Naive thymus-derived CD8-positive, alpha-beta T cell (primary cell): ENCODE results near the gene HBQ1. TPM values are rescaled to one million over a fixed set of nuclear protein-coding genes. Genes with fewer than 3 reads are reported as not detected.
"Not testable (repeated sequence)": the region's sequence is repeated elsewhere in the genome, so short reads cannot be mapped to it uniquely, and the experiment has no call there.

Experiments
- ATAC-seq, 2 donors: fragments of 150-1000 bp; cut with Tn5 transposase in 1 of 2; sonication (Bioruptor Pico), chemical (Tn5 transposase) in 1 of 2; 1 replicate in 1 of 2; 2 replicates in 1 of 2; pipeline ENCODE4 v1.10.0; 2021; ENCODE audit warnings: mild to moderate bottlenecking in 2 of 2, moderate library complexity in 2 of 2
- POLR2A ChIA-PET: fragments of 350-600 bp; sonication (Branson Sonifier 250); formaldehyde crosslinking; loops from one replicate; lab custom pipeline; 2021; ENCODE audit warnings: antibody characterized with exemption; lab: Charles Lee
- DNase-seq, 10 donors: peaks; one replicate each; pipeline versions ENCODE4 v3.0.0 to v3.0.0-alpha.2; 2020 to 2022
- H3K27ac Mint-ChIP-seq, 10 donors: one replicate each; pipeline ENCODE4 v1.8.0; 2020 to 2022; ENCODE audit warnings: mild to moderate bottlenecking in 10 of 10, mixed read lengths in 10 of 10, moderate library complexity in 4 of 10, inconsistent platforms in 1 of 10
- H3K27me3 Mint-ChIP-seq, 5 donors: one replicate each; pipeline ENCODE4 v1.8.0; 2021 to 2022; ENCODE audit warnings: mixed read lengths in 5 of 5
- H3K36me3 Mint-ChIP-seq, 3 donors: one replicate each; pipeline ENCODE4 v1.8.0; 2020 to 2022; ENCODE audit warnings: mixed read lengths in 3 of 3, mild to moderate bottlenecking in 2 of 3, inconsistent platforms in 1 of 3
- H3K4me1 Mint-ChIP-seq, 4 donors: one replicate each; pipeline ENCODE4 v1.8.0; 2021 to 2022; ENCODE audit warnings: mixed read lengths in 4 of 4
- H3K4me3 Mint-ChIP-seq, 10 donors: one replicate each; pipeline ENCODE4 v1.8.0; 2020 to 2022; ENCODE audit warnings: mild to moderate bottlenecking in 10 of 10, mixed read lengths in 10 of 10, moderate library complexity in 6 of 10, inconsistent platforms in 1 of 10
- H3K9me3 Mint-ChIP-seq, 9 donors: one replicate each; pipeline ENCODE4 v1.8.0; 2020 to 2022; ENCODE audit warnings: mixed read lengths in 9 of 9, mild to moderate bottlenecking in 3 of 9, inconsistent platforms in 1 of 9, moderate library complexity in 1 of 9
- polyA plus RNA-seq, 3 donors: library from polyadenylated mRNA; unstranded; fragments of 300-500 nt; fragmentation: Illumina TruSeq; gene quantifications; one replicate each; pipeline ENCODE4 v1.2.3, GENCODE V29; 2021
- total RNA-seq, 8 experiments: library from RNA in 2 of 8; stranded (reverse) in 2 of 8; gene quantifications; one replicate each; pipeline ENCODE4 v1.2.3 and lab custom pipeline; 2021 to 2026

Gene HBQ1
- total and polyA plus RNA-seq, 5 experiments from 2014 or later: 0.71 TPM; not detected in 4

DNA sequence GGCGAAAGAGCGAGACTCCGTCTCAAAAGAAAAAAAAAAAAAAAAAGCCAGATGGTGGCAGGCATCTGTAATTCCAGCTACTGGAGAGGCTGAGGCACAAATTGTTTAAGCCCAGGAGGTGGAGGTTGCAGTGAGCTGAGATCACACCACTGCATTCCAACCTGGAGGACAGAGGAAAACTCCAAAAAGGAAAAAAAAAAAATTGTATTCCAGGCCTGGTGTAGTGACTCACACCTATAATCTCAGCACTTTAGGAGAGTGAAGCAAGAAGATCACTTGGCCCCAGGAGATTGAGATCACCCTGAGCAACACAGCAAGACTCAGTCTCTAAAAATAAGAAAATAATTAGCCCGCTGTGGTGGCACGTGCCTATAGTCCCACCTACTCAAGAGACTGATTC, 20.1 kb downstream of the HBQ1 start:
- H3K4me1 Mint-ChIP-seq: peaks cover 0 to 2% (median 0%) of the 10 kb centered on the region in 4 donors
- POLR2A ChIA-PET: interaction anchor here (0.7 to 0.9 kb wide), 2 partner anchors 9 to 854 kb away, joined by 3 read pairs; no protein-coding TSS in a partner anchor
- no peak for ATAC-seq

DNA sequence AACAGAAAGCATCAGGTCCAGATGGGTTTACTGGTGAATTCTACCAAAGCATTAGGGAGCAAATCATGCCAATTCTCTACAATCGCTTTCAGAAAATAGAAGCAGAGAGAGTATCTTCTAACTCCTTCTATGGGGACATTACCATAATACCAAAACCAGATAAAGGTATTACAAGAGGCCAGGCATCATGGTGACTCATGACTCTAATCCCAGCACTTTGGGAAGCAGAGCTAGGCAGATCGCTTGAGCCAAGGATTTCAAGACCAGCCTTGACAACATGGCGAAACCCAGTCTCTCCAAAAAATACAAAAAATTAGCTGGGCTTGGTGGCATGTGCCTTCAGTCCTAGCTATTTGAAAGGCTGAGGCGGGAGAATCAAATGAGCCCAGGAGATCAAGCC, 23.0 kb downstream of the HBQ1 start:
- no peak overlapping the region for H3K27ac Mint-ChIP-seq
- no peaks in the 10 kb centered on the region for H3K27me3 Mint-ChIP-seq
- ATAC-seq: no peak
- POLR2A ChIA-PET: no interaction called here
- no peak for DNase-seq
- no peak overlapping the region for H3K4me3 Mint-ChIP-seq
- peaks cover 0 to 96% (median 17%) of the 10 kb centered on the region in 3 donors for H3K36me3 Mint-ChIP-seq
- peaks cover 0 to 4% (median 1%) of the 10 kb centered on the region in 4 donors for H3K4me1 Mint-ChIP-seq
- H3K9me3 Mint-ChIP-seq: no peaks in the 10 kb centered on the region

More for the DNA sequence above, 20.1 kb downstream of the HBQ1 start:
- H3K27ac Mint-ChIP-seq: no peak overlapping the region
- no peaks in the 10 kb centered on the region for H3K27me3 Mint-ChIP-seq
- no peaks in the 10 kb centered on the region for H3K9me3 Mint-ChIP-seq
- peaks cover 0 to 91% (median 8%) of the 10 kb centered on the region in 3 donors for H3K36me3 Mint-ChIP-seq
- no peak overlapping the region for H3K4me3 Mint-ChIP-seq
- DNase-seq: no peak

DNA sequence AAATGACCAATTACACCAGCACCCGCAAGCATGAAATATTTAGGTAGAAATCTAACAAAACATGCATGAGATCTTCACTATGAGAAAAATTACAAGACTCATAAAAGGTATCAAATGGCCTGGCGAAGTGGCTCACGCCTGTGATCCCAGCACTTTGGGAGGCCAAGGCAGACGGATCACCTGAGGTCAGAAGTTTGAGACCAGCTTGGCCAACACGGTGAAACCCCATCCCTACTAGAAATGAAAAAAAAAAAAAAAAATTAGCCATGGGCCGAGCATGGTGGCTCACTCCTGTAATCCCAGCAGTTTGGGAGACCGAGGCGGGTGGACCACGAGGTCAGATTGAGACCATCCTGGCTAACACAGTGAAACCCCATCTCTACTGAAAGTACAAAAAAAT, 23.8 kb downstream of the HBQ1 start:
- H3K9me3 Mint-ChIP-seq, POLR2A ChIA-PET, H3K4me3 Mint-ChIP-seq, ATAC-seq, H3K27me3 Mint-ChIP-seq, DNase-seq, H3K27ac Mint-ChIP-seq, H3K4me1 Mint-ChIP-seq: not testable (repeated sequence)
- H3K36me3 Mint-ChIP-seq: peaks cover 0 to 96% (median 17%) of the 10 kb centered on the region in 3 donors

DNA sequence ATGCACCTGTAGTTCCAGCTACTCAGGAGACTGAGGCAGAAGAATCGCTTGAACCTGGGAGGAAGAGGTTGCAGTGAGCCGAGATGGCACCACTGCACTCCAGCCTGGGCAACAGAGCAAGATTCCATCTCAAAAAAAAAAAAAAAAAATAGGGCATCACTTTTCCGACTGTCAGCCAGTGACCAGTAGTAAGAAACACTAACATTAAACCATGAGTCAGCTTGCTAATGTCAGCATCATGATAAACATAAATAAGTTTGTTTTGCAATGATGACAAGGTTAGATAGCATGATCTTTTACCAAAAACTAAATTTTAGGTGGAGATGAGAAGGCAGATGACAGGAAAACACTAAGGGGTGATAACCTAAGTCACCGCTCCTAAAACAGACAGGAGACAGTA, 29.1 kb downstream of the HBQ1 start:
- not testable (repeated sequence) for H3K27ac Mint-ChIP-seq, H3K9me3 Mint-ChIP-seq, DNase-seq, ATAC-seq, H3K27me3 Mint-ChIP-seq, H3K4me3 Mint-ChIP-seq
- Mint-ChIP-seq H3K36me3 (peaks cover 0 to 95% (median 18%) of the 10 kb centered on the region in 3 donors), H3K4me1 (peaks cover 5 to 25% (median 7%) of the 10 kb centered on the region in 4 donors)
- POLR2A ChIA-PET: interaction anchor here (0.7 kb wide), 1 partner anchor 13 kb away, joined by 3 read pairs; no protein-coding TSS in a partner anchor

DNA sequence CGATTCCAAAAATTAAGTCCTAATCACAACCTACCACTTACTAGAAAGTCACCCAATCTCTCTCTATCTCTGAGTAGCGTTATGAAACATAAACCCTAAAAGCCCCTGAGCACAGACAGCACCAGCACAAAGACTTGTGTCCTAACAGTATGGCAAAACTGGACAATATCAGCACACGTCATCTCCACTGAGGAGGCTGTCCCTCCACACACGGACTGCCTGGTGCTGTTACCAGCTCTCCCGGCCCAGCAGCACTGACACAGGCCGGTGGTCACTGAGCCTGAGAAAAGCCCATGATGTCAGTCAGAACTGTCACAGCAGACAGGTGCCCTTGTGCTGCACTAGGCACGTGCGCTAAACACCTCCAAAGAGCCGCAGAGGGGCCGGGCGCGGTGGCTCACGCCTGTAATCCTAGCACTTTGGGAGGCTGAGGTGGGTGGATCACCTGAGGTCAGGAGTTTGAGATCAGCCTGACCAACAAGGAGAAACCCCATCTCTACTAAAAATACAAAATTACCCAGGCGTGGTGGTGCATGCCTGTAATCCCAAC, 31.4 kb downstream of the HBQ1 start:
- Mint-ChIP-seq H3K27ac (peak overlapping the region in 3 of 10 donors; percentile 5 to 77 (median 47)), H3K36me3 (peaks cover 0 to 95% (median 13%) of the 10 kb centered on the region in 3 donors)
- not testable (repeated sequence) for H3K9me3 Mint-ChIP-seq

DNA sequence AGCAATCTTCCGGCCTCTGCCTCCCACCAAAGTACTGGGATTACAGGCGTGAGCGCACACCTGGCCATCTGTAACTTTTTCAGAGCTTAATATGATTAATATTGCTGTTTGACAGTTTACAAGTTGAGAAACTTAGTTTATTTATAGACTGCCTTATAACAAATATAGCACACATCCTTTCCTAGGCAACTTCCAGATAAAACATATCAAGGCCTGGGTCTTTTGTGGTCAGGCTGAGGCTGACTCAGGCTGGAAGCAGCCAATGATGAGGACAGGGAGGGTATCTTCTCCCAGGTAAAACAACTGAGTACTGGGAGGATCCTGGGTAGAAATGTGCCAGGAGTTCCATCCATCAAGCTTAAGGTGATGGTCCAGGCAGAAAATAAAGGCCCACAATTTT, 32.7 kb downstream of the HBQ1 start:
- Mint-ChIP-seq H3K4me3 (no peak overlapping the region), H3K4me1 (peaks cover 6 to 25% (median 7%) of the 10 kb centered on the region in 4 donors), H3K9me3 (no peaks in the 10 kb centered on the region), H3K27me3 (no peaks in the 10 kb centered on the region), H3K27ac (peak overlapping the region in 3 of 10 donors; percentile 6 to 66 (median 53)), H3K36me3 (peaks cover 0 to 96% (median 12%) of the 10 kb centered on the region in 3 donors)
- ATAC-seq (no peak), DNase-seq (no peak)
- POLR2A ChIA-PET: no interaction called here

More for the DNA sequence above, 31.4 kb downstream of the HBQ1 start:
- POLR2A ChIA-PET, H3K4me3 Mint-ChIP-seq, ATAC-seq, DNase-seq, H3K27me3 Mint-ChIP-seq: not testable (repeated sequence)
- peaks cover 7 to 25% (median 8%) of the 10 kb centered on the region in 4 donors for H3K4me1 Mint-ChIP-seq

DNA sequence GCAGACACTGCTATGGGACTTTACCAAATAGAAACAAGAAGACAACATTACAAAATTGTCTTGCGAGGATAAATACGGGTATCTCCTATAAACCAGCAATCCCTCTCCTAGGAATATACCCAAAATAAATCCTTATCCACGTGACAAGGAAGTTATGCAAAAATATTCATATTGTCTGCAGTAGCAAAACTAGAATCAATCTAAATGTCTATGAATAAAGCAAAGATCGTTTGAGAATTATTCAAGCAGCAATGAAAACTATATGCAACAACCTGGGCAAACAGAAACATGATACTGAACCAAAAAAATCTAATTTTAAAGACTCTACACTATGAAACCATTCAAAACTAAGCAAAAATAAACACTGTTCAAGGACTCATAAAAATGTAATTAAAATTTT, 39.8 kb downstream of the HBQ1 start:
- H3K36me3 Mint-ChIP-seq: peaks cover 0 to 92% (median 7%) of the 10 kb centered on the region in 3 donors

DNA sequence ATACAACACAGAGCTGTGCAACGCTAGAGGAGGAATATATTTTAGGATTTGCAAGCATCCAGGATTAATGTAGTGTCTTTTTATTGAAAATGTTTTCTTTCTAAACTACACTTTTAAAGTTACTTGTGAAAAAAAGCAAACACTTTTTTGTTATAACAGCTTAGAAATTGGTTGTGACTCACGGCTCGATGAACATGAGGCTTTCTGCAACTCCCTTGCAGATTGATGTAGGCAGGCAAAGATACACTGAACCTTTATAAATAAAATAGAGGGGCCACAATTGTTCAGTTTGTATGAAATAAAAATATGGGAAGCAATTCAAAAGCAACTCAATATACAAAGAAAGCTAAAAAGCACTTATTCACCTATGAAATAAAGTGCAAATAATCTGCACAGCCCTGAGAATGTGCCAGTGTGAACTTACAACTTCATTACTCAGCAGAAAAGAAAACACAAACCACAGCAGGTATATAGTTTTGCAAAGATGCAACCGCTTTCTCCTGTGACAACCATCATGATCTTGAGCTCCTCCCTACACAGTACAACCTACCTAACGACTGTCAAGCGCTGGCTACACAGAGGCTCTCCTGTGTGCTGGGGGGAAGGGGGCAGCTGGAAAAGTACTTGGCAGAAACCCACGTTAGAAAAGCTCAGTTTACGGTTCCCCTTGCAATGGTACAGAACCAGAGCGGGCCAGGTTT, 48.0 kb downstream of the HBQ1 start:
- Mint-ChIP-seq H3K27me3 (no peaks in the 10 kb centered on the region), H3K27ac (peak overlapping the region; percentile 68 to 98 (median 94)), H3K4me1 (peaks cover 9 to 37% (median 29%) of the 10 kb centered on the region in 4 donors), H3K9me3 (no peaks in the 10 kb centered on the region), H3K36me3 (peaks cover 0 to 50% (median 8%) of the 10 kb centered on the region in 3 donors), H3K4me3 (peak overlapping the region; percentile 81 to 92 (median 88))
- POLR2A ChIA-PET: interaction anchor here (0.6 to 1.8 kb wide), 12 partner anchors 25 to 175 kb away, joined by 3 to 7 read pairs (median 4); partner anchors contain the start of genes AXIN1 and POLR3K
- peak in 1 of 2 donors; percentile 20 for ATAC-seq
- DNase-seq: peak in 1 of 10 donors; percentile 18

More for the DNA sequence above, 39.8 kb downstream of the HBQ1 start:
- Mint-ChIP-seq H3K4me3 (no peak overlapping the region), H3K27me3 (no peaks in the 10 kb centered on the region), H3K9me3 (no peaks in the 10 kb centered on the region), H3K4me1 (peaks cover 4 to 23% (median 9%) of the 10 kb centered on the region in 4 donors), H3K27ac (no peak overlapping the region)
- no peak for DNase-seq
- ATAC-seq: no peak
- POLR2A ChIA-PET: no interaction called here

DNA sequence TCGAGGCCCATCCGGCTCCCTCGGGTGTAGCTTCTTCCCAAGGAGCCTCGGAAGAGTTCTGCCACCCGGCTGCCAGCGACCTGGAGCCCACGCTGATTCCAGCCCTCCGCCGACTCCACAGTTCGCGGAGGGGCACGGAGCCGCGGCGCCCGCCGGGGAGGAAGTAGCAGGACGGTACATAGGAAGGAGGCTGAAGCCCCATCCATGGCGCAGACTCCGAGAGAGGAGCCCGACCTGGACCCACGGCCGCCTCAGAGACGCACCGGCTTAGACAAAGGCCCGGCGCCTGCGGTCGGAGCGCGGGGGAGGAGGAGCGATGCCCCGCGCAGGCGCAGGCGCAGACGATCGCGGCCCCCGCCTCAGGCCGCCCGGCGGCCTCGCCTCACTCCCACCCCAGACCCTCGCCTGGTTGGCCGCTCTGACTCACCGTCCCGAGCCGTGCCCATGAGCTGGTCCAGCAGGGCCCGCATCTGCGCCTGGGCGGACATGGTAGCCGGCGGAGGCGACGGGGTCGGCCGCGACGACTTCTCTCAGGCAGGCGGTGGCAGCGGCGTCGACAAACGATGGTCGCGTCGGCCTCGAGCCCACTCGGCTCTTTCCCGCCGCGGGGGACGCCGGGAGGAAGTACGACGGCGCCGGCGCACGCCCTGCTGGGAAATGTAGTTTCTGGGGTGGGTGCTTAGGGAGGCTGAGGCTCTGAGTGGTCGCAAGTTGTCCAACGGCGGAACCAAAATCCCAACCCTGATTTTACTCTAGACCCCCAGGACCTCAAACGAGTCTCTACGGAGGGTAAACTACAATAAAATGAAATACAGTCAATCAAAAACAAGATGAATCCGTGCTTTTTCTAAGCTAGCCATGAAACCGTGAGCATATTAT, 48.8 kb downstream of the HBQ1 start, which contains the start of gene LUC7L:
TSS of gene LUC7L (minus strand) at position 598 of the 879 bp plus-strand sequence. CDS start at position 488, 110 bp downstream.
- peak; percentile 80 to 96 (median 84) for DNase-seq
- peak; percentile 92 for ATAC-seq
- Mint-ChIP-seq H3K4me3 (peak within 1 kb of the TSS; percentile 81 to 92 (median 88)), H3K27me3 (no peaks in the 10 kb centered on the region), H3K36me3 (peaks cover 0 to 42% (median 5%) of the 10 kb centered on the region in 3 donors), H3K27ac (peak within 1 kb of the TSS; percentile 72 to 98 (median 94)), H3K4me1 (peaks cover 9 to 35% (median 29%) of the 10 kb centered on the region in 4 donors), H3K9me3 (no peaks in the 10 kb centered on the region)
- POLR2A ChIA-PET: interaction anchor here (0.6 to 1.8 kb wide), 17 partner anchors 10 to 407 kb away, joined by 3 to 7 read pairs (median 4); partner anchors contain the start of genes AXIN1, DECR2, METTL26 and POLR3K

DNA sequence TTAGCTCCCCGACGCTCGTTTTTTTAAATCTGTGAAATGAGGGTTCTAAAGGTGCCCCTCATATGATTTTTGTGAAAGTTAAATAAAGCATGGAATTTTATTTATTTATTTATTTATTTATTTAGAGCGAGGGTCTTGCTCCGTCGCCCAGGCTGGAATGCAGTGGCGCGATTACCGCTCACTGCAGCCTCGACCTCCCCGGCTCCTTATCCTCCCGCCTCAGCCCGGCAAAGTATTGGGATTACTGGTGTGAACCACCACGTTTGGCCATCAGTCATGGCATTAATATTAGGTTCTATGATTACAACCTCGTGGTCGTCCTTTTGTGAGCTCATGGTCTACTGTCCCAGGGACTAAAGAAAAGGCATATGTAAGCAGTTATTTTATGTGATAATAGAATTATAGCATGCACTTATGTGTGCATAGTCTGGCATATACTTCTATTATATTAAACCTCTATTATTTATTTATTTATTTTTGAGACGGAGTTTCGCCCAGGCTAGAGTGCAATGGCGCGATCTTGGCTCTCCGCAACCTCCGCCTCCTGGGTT, 49.5 kb downstream of the HBQ1 start:
- H3K4me1 Mint-ChIP-seq: peaks cover 13 to 39% (median 32%) of the 10 kb centered on the region in 4 donors
- DNase-seq (no peak), ATAC-seq (no peak)
- H3K27me3 Mint-ChIP-seq: no peaks in the 10 kb centered on the region
- H3K36me3 Mint-ChIP-seq: peaks cover 0 to 35% (median 5%) of the 10 kb centered on the region in 3 donors
- POLR2A ChIA-PET: interaction anchor here (0.6 to 1.8 kb wide), 13 partner anchors 10 to 407 kb away, joined by 3 to 6 read pairs (median 4); partner anchors contain the start of genes AXIN1, DECR2 and METTL26
- H3K9me3 Mint-ChIP-seq: no peaks in the 10 kb centered on the region
- peak overlapping the region; percentile 12 to 88 (median 78) for H3K4me3 Mint-ChIP-seq
- H3K27ac Mint-ChIP-seq: peak overlapping the region; percentile 62 to 96 (median 86)

DNA sequence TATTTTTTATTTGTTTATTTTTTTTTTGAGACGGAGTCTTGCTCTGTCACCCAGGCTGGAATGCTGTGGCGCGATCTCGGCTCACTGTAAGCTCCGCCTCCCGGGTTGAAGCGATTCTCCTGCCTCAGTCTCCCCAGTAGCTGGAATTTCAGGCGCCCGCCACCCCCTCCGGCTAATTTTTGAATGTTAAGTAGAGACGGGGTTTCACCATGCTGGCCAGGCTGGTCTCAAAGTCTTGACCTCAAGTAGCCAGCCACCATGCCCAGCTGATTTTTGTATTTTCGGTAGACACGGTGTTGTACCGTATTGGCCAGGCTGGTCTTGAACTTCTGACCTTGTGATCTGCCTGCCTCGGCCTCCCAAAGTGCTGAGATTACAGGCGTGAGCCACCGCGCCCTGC, 50.1 kb downstream of the HBQ1 start:
- peak overlapping the region in 3 of 10 donors; percentile 19 to 85 (median 32) for H3K4me3 Mint-ChIP-seq
- POLR2A ChIA-PET: interaction anchor here (0.8 to 1.8 kb wide), 6 partner anchors 9 to 171 kb away, joined by 3 to 6 read pairs (median 4); partner anchors contain the start of gene DECR2
- peak overlapping the region in 3 of 10 donors; percentile 20 to 24 (median 21) for H3K27ac Mint-ChIP-seq
- H3K27me3 Mint-ChIP-seq, DNase-seq, ATAC-seq, H3K9me3 Mint-ChIP-seq: not testable (repeated sequence)
- peaks cover 0 to 31% (median 5%) of the 10 kb centered on the region in 3 donors for H3K36me3 Mint-ChIP-seq
- peaks cover 17 to 44% (median 36%) of the 10 kb centered on the region in 4 donors for H3K4me1 Mint-ChIP-seq
